ENCODE results near the gene DOCK11.
"Not testable (repeated sequence)": the region's sequence is repeated elsewhere in the genome, so short reads cannot be mapped to it uniquely, and the experiment has no call there.

Gene DOCK11

DNA sequence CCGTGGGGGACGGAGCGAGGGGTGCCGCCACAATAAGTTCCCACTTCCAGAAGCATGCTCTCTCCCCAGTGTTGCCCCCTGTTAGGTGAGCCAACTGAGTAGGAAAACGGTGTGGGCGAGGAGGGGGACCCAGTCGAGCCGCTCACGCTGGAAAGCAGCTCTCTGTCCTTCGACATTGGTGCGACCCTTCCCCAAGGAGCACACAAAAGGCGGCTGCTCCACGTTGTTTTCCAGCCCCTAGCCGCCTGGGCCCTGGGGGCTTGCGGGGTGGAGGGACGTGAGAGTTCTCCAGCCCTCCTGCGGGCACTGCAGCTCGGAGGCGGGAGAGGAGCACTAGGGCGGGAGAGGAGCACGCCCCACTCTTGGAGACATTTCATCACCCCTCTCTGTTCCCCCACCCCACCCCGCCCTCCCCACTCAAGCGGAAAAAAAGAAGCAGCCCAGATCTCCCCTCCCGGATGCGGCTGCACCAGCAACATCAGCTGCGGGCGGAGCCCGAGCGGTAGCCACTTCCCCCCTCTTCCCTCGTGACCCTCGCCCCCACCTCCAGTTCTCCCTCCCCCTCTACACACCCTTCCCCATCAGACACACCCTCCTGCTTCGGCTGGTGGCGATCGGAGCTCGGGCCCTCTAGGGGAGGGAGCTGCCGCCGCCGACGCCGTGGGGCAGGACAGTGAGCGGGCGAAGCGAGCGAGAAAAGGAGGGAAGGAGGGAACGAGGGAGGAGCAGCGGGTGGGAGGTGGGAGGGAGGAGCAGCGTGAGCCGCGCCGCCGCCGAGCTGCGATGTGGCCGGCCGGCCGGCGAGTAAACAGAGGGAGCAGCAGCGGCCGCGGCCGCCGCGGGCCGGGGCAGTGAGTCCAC, at the start of gene DOCK11:
Gene DOCK11 (plus strand): TSS at position 755 of the 861 bp plus-strand sequence. CDS start 157 bp downstream, outside the sequence.
- FAIRE-seq: no peak

DNA sequence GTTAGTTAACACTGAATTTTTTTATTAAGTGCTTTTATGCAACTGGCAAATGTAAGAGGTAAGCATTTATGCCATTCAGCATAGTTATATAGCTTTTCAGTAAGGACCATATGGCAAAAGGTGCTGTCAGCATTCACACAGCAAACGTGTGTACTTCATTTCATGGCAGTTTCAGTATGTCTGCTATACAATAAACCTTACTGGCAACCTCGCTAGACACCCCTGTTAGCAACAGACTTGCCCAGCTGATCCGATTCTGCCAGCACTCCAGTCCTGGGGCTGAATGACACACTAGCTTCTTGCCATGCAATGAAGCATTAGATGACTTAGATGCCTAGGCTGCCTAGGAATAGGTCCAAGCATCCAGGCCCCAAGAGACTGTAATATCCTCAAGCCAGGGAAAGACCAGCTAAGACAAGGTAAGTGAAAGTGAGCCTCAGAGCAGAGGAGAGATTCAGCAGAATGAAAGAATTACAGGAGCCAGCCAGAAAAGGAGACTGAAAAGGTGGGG, 47.3 kb upstream of the DOCK11 start:
- FAIRE-seq: no peak

DNA sequence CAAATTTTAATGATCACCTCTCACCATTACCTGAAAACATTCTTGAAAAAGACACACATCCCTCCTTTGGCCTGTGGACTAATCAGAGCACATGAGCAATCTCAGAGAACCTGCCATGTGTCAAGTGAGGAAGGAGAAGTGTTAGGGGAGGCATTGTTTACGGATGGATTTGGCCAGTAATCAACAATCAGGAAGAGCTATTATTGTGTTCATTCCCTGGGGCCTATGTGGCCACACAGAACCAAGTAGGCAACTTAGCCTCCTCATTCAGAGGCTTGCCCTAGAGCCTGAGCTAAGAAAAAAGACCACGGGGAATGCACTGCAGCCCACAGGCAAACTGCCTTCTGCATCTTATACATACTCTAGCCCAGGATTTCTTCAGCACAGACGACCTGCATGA, 40.6 kb upstream of the DOCK11 start:
- FAIRE-seq: no peak

DNA sequence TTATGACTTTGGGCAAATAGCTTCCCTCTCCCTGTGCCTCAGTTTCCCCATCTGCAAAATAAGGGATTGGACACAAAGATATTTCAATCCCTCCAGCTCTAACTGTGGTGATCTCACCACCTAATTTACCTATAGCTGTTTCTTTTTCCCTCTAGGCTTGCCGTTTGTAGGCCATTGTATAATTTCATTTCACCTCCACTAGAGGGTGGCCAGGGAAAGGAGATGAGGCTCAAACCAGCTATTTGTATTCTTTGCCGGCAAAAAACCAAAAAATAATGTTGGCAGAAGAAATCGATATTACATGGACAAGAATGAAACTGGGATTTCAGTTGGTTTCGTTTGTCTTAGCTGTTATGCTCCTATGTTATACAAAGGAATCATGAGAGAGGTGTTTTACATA, 36.1 kb upstream of the DOCK11 start:
- no peak for FAIRE-seq

DNA sequence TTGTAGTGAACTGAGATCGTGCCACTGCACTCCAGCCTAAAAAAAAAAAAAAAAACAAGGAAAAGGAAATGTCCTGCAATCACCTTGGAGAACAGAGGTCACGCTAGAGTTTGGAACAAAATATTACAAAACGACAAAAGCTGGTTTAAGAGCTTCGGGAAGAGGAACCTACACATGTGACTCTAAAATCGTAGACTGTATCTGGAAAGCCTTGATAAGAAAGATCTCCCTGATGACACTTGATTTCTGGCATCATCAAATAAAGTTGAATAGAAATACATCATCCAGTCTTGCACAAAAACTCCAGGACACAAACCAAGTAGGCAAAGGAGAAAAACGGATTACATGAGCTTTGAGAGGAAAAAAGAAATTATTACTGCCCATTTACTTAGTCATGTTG, 31.1 kb upstream of the DOCK11 start:
- FAIRE-seq: no peak

DNA sequence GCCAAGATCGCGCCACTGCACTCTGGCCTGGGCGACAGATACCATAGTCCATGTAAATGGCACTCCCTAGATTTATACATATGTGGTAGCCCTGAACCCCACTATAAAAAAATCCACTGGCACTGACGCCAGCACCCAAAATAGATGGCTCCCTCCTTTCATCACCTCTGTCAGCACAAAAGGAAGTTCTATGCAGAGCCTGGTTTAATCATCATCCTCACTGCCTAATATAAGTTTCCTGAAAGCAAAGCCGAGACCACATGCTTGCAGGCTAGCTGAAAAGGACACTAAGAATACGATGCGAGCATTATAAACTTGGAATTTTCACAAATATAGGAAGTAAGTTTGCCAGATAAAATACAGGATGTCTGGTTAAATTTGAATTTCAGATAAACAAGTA, 27.5 kb upstream of the DOCK11 start:
- FAIRE-seq: no peak

DNA sequence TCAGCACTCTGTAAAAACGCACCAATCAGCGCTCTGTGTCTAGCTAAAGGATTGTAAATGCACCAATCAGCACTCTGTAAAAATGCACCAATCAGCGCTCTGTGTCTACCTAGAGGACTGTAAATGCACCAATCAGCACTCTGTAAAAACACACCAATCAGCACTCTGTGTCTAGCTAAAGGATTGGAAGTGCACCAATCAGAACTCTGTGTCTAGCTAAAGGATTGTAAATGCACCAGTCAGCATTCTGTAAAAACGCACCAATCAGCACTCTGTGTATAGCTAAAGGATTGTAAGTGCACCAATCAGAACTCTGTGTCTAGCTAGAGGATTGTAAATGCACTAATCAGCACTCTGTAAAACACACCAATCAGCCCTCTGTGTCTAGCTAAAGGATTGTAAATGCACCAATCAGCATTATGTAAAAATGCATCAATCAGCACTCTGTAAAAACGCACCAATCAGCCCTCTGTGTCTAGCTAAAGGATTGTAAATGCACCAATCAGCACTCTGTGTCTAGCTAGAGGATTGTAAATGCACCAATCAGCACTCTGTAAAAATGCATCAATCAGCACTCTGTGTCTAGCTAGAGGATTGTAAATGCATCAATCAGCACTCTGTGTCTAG, 24.8 kb upstream of the DOCK11 start:
- FAIRE-seq: not testable (repeated sequence)

DNA sequence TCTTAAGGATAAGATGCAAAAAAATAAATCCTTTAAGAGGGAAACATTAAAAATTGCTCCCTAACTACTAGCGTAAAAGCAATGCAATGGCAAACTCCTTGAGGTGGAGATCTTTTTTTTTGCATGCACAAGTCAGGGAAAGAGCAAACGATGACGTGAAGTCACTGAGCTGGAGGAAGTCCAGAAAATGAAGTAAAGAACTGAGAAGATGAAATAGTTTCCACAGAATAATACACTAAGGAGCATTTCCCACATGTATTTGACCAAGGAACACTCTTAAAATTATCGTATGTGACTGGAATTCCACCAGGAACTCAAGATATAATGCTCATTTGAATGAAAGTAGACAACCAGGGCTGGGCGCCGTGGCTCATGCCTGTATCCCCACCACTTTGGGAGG, 21.0 kb upstream of the DOCK11 start:
- FAIRE-seq: no peak

DNA sequence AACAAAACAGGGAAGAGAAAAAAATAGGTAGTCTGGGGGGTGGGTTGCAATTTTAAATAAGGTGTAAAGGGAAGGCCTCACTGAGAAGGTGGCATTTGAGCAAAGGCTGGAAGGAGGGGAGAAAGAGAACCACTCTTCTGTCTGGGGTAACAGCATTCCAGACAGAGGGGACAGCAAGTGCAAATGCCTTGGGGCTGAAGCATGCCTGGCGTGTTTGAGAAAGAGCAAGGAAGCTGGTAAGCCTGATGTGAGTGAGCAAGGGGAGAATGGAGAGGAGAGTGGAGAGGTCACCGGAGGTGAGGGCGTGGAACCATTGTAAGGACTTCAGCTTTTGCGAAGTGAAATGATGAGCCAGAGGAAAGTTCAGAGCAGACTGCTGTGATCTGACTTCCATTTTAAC, 19.7 kb upstream of the DOCK11 start:
- FAIRE-seq: no peak

DNA sequence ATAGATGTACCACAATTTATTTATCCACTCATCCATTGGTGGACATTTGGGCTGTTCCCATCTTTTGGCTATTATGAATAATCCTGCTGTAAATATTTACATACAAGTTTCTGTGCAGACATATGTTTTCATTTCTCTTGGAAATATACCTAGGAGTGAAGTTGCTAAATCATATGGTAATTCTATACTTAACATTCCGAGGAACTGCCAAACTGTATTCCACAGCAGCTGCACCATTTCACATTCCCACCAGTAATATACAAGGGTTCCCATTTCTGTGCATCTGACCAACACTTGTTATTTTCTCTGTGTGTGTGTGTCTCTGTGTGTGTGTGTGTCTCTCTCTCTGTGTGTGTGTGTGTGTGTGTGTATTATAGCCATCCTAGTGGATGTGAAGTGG, 15.4 kb upstream of the DOCK11 start:
- FAIRE-seq: no peak

DNA sequence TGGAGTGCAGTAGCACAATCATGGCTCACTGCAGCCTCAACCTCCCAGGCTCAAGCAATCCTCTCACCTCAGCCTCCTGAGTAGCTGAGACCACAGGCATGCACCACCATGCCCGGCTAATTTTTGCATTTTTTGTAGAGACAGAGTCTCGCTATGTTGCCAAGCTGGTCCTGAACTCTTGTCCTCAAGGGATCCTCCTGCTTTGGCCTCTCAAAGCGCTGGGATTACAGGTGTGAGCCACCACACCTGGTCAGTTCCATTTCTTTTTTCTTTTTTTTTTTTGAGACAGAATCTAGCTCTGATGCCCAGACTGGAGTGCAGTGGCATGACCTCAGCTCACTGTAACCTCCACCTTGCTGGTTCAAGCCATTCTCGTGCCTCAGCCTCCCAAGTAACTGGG, 13.2 kb upstream of the DOCK11 start:
- FAIRE-seq: not testable (repeated sequence)

DNA sequence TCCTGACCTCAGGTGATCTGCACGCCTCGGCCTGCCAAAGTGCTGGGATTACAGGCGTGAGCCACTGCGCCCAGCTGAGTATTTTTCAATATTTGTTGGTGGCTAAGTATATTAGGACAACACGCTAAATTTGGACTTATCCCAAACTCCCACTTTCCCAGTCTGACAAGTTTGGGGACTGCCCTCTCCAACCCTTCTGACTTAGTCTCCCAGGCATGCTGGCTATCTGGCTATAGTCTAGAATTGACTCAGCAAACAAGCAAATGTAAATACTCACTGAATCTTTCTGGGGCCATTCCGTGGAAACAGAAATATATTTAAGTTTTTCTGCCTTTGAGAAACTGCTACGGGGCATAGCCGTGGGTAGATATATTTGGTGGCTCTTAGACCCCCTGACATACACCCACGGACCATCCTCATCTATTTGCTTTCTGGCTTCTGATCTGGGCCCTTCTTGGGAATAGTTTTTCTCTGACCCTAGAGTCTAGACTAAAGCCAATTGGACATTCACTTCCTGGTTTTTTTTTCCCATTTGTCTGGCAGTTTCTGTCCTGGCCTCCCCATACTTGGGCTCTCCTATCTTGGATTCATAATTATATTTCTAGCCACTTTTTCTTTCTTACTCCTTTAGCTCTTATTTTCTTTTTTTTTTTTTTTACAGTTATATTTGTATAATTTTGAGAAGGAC, 11.3 kb upstream of the DOCK11 start:
- no peak for FAIRE-seq

DNA sequence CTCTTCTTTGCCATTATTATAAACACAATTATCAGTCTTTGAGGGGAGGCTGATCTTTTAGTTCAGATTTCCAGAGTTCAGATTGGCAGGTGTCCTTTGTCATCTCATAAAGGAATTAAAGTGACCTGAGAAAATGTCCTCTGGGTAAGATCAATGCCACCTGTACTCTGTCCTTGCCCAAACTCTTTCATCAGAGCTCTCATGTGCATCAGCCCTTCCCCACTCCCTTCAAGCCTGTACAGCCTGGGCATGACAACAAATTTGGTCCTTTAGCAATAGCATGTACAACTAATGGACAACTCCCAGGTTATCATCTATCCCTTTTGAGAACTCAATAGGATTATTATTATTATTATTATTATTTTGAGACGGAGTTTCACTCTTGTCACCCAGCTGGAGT, 8.9 kb upstream of the DOCK11 start:
- FAIRE-seq: not testable (repeated sequence)

DNA sequence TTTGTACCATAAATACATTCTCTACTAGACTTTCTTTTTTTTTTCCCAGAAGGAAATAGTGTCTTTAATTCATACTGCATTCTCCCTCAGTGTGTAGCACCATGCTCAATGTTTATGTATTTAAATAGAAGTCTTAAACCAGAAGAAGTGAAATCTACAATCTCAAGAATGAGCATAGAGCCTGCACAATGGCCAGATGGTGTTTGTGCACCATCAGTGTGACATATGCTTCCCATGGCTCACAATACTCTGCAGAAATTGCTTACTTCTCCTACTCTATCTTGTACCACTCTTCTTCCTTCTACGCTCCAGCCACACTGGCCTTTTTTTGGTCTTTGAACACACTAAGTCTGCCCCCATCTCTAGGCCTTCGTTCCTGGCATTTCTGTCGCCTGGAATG, 2.6 kb upstream of the DOCK11 start:
- FAIRE-seq: no peak

DNA sequence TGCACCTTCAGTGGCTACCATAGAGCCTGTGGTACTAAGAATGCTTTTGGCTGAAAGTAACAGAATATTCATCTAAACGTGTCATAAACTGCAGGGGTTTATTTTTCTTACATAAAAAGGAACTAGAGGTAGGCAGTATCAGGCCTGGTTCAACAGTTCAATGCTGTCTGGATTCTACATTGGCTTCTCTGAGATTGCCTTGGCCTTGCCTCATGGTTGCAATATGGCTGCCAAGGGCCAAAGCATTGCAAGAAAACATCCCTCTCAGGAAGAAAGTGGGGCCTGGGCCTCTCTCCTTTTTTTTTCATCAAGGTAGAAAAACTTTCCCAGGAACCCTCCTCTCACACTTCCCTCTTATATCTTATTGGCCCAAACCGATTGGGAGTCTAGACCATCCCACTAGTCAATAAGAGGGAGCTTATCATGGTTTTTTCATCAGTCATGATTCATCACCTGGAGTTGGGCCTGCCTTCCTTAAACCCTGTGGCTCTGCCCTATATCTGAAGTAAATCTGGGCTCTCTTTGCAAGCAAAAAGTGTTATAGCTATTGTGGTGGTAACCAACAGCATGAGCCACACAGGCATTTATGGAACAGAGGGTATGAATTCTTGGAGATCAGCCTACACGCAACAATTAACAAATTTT, 1.8 kb upstream of the DOCK11 start:
- no peak for FAIRE-seq

DNA sequence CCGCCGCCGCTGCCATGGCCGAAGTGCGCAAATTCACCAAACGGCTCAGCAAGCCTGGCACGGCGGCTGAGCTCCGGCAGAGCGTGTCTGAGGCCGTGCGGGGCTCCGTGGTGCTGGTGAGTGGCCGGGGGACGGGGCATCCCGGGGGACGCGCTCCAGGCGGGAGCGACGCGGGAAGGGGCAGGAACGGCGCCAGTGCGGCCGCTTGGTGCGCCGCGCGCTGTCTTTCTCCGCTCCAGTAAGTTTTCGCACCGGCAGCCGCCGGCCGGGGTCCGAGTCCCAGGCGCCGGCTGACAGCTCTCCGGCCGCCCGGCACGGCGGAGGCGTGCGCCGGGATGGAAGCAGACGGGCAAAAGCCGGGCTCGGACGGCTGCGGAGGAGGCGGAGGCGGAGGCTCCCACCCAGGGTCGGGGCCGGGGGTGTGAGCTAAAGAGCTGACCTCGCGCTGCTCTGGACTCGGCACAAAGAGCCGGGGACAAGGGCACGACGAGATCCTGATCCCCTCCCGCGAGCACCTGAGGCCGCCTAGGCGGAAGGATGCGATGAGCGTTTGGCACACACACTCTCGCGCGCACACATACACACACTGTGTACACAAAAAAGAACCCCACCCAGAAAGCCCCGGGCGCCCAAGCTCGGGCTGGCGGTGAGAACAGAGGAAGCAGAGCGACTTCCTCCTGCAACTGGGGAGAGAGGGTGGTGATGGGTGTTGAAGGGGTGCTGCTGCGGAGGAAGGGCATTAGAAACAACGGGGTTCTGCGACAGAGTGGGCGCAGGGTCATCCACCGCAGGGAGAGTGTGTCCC, 545 bp downstream of the DOCK11 start:
- no peak for FAIRE-seq

DNA sequence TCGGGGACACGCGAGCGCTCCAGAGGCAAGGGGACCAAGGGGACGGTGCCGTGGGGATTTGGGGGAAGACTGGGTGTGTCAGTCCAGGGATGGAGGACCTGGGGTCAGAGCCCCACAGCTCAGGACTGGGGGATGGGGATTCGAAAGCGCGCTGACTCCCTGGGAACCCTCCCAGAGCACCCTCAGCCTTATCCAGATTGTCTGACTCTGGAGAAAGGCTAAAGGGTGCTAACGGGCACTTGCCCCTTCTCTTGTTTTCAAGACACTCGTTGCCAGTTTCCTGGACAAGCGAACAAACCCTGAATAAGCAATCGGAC, 1.1 kb downstream of the DOCK11 start:
- no peak for FAIRE-seq

DNA sequence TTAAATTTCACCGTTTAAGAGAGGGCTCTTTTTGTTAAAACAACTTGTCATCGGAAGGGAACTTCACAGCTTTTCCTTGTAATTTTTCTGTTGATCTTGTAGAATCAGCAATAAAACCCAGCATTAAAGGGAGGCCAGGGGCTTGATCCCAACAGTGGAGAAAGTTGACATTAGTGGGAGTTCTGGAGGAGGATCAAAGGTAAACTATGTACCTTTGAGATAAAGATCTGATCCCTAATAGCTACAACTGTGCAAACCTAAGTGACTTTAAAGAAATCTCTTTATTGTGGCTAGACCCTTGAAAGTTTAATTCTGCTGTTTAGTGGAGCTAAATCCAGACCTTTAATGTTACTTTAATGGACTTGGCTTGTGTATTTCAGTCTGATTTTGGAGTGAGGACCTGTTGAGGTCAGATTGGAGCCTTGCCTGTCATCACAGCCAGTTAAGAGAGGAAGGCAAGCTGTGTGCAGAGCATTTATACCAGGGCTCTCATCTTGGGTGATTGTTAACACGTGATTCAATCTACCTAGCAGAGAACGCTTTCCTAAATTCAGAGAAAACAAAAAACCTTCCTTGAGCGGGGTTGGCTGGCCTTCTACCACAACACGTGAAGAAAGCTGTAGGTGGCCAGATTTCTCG, 1.7 kb downstream of the DOCK11 start:
- FAIRE-seq: no peak

DNA sequence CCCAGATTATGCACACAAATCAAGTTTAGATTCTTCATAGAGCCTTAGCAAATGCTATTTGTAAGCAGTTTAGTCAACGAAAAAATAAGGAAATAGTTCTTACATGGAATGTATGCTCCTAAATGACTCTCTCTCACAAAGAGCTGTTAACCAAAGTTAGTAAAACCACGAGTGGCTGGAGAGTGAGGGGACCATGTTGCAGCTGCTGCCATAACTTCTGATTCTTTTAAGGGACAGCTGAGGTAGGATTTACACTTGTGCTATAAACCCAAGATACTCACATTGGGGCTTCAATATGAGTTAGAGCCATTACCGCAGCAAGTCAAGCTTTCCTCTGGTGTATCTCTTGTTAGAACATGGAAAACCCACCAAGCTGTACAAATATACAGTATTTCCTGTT, 2.7 kb downstream of the DOCK11 start:
- no peak for FAIRE-seq

DNA sequence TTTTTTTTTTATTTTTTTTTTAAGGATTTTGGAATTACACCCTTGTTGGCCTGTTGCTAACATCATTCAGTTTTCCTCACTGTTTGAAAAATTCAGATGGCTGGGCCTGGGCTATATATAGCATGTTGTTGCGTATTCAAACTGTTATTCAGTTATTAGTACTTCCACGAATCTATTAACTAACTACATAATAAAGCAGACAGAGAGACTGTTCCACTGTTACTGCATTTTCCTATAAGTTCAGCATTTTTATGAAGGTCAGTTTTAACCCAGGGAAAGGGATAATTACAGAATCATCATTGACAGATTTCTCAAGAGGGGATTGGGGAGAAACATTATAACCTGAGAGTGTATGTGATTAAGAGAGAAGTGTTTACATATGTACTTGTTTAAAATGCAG, 3.1 kb downstream of the DOCK11 start:
- no peak for FAIRE-seq

DNA sequence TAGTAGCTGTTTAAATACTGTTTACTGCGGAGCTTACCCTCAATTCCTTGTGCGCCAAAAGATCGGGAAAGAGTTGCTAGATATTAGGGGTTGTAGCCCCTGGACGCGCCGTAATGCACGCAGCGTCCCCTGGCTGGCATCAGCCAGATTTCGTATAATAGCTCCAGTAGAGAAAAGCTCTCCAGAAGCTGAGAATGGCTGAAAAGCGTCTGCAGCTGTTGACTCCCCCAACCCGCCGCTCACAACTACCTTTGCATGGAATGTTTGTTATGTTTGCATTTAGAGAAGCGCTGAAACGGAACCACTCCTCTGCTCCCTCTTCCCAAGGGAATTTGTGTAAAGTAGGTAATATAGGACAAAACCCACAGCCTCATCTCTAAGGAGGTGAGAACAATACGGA, 3.7 kb downstream of the DOCK11 start:
- FAIRE-seq: no peak

DNA sequence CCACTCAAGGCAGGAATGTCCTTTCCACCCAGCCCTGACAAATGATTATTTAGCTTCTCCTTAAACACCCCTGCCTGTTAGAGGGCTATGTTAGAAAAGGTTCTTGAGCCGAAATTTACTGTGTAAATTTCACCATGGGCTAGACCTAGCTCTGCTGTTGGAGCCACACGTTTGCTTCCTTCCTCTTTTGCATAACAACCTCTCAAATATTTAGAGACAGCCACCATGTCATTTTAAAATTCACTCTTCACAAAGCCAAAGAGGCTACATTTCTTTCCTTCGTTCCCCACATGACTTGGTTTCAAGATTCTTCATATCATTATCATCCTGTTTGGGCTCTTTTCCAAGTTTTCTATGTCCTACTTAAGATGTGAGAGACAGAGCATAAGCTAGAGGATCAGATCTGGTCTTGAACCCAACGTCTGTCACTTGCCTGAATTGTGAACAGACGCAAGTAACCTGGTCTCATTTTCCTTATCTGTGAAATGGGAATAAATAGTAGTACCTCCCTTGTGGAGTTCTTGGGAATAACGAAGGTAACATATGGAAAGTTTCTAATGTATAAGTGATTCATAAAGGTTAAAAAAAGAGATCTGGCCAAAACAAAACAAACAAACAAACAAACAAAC, 6.7 kb downstream of the DOCK11 start:
- no peak for FAIRE-seq

Data from TTC549 (cell line).